Left renal pelvis (tissue), 4 donors: ENCODE measurements around the gene UNC13C. TPM values are rescaled to one million over a fixed set of nuclear protein-coding genes. Genes with fewer than 3 reads are reported as not detected.
A peak's percentile ranks its signal among the peaks of the same experiment; 100 is the strongest.
"Not testable (repeated sequence)": the region's sequence is repeated elsewhere in the genome, so short reads cannot be mapped to it uniquely, and the experiment has no call there.

Source experiments
- DNase-seq, 4 donors: peaks; one replicate each; pipeline ENCODE4 v3.0.0-alpha.2; 2013; ENCODE audit warnings: low read depth in 4 of 4, low spot score in 3 of 4
- polyA plus RNA-seq, 4 donors: library from polyadenylated mRNA; unstranded; fragments of 120-200 nt; gene quantifications; one replicate each; pipeline ENCODE4 v1.2.1, GENCODE V29; 2013; ENCODE audit not compliant: insufficient read length in 4 of 4

UNC13C gene
- polyA plus RNA-seq, 4 donors: 2.0 to 10.0 (median 9.2) TPM

GRCh38 chr15:54410481-54410880 is 432.2 kb downstream of the UNC13C start:
- no peak for DNase-seq

- DNase-seq: no peak
Measured at GRCh38 chr15:54424171-54424570, 445.9 kb downstream of the UNC13C start.

GRCh38 chr15:54428596-54428995 is 450.4 kb downstream of the UNC13C start:
- no peak for DNase-seq

GRCh38 chr15:54450288-54450687 is 472.0 kb downstream of the UNC13C start:
- not testable (repeated sequence) for DNase-seq

GRCh38 chr15:54456413-54456812 is 478.2 kb downstream of the UNC13C start:
- DNase-seq: no peak

GRCh38 chr15:54462511-54462913 is 484.3 kb downstream of the UNC13C start:
- no peak for DNase-seq

DNA sequence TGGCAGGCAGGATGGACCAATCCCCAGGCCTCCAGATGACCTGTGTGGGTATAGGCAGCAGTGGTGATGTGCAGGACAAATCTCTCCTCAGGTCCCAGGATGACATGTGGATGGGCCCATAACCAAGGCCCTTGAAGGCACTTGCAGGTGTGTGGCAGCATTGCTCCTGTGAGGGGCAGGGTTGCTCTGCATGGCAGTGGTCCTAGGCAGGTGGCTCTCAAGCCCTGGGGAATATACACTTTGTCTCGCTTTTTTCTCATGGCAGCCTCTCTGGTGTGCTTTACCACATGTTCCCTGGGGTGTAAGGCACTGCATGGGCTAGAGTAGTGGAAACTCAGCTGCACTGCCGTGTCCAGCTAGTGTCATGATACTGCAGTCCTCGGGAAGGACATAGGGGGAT is 503.6 kb downstream of the UNC13C start:
- DNase-seq: no peak

- DNase-seq: no peak
Measured at GRCh38 chr15:54482251-54482650, 504.0 kb downstream of the UNC13C start.

DNA sequence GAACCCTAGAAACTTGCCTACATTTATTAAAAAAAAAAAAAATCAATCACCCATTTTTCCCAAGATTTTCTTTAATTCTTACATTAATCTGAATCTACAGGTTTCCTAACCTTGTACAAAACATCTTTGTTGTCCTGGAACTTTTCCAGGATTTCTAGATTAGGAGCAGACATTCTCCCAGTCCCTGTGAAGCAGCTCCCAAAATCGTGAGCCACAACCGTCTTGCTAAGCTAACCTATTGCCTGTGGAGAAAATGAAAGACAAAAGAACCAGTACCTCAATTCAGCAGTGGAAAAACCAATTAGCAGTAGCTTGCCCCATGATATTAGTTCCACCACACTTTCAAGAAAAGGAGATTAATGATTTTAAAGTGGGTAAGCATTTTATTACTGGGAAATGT is 522.1 kb downstream of the UNC13C start:
- no peak for DNase-seq

DNA sequence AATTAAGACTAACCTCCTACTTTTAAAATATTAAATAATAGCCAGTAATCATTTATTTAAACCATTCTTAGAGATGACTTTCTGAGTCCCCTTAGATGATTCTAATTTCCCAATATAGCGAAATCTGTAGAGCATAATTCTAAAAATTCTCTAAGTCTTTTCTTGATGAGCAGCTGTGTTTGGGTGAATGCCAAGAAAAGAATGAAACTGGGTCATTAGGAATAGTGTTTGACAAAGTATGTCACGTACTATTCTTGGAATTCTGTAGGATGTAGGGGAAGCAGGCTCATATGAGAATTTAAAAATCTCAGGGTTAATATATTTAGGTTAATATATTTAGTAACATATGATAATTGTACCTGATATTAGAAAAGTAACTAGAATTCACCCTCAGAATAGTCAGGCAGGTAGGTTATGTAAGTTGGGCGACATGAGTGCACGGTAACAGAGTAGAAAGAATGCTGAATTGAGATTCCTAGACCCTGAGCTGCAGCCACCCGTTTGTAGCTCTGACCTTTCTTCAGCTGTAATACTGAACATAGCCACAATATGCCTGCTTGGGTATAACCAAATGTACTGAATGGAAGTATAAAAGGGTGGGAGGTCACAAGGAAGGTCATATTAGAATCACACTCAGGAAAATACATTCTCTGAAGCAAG is 524.3 kb downstream of the UNC13C start:
- DNase-seq: no peak

DNA sequence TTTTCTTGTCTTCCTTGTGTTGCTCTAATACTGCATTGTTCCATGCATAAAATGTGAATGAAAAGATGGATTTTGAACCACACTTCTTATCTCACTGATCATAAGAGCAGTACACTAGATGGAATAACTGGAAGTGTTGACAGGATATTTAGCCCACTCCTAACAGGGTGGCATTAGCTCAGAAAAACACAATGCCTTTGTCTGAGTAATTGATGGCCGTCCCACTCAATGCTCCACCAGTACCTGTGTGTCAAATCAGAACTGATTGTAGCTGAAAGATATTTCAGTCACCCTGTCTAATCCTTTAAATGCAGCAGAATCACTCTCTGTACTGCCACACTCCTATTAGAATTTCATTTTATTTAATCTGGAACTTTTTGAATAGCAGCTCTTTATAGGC is 526.5 kb downstream of the UNC13C start:
- DNase-seq: no peak

- DNase-seq: no peak
Measured at GRCh38 chr15:54506977-54507524, 528.8 kb downstream of the UNC13C start.

DNA sequence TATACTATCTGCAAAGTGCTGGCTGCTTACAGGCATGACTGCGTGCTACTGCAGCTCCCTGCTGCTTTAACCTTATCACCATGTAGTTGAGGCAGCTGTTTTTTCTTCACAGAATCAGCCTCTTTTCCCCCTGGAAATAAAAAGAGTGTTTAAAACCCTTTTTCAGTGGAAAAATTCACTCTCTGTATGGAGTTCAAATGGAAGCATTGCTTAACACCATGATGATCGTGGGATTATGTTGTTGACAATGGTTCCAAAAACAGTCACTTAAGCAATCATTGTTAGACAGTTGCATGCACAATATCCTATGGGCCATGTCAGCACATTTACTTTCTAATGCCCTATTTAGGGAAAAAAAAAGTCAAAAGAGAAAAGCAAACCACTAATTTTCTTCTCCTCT is 536.4 kb downstream of the UNC13C start:
- DNase-seq: no peak

GRCh38 chr15:54515664-54516582 is 537.7 kb downstream of the UNC13C start:
- DNase-seq: no peak

DNA sequence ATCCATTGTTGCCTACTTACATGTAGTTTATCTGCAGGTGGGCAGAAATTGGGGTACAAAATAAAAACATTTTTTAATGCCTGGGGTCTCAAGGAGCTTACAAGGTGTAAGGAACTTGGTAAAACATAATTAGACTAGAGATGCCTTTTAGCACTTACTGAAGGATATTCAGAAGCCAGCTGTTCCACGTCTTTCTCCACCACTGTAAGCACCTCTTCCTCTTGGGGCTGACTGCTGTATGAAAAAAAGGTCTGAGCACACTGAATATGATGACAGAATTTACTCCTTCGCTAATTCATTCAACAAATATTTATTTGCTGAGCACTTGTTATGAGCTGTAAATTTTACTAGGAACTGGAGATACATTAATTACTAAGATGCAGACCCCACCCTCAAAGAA is 539.1 kb downstream of the UNC13C start:
- no peak for DNase-seq

- peak in 2 of 4 donors; percentile 5 to 9 for DNase-seq
Measured at GRCh38 chr15:54518156-54518882, 540.1 kb downstream of the UNC13C start.

- DNase-seq: no peak
Measured at GRCh38 chr15:54519577-54519976, 541.3 kb downstream of the UNC13C start.

DNA sequence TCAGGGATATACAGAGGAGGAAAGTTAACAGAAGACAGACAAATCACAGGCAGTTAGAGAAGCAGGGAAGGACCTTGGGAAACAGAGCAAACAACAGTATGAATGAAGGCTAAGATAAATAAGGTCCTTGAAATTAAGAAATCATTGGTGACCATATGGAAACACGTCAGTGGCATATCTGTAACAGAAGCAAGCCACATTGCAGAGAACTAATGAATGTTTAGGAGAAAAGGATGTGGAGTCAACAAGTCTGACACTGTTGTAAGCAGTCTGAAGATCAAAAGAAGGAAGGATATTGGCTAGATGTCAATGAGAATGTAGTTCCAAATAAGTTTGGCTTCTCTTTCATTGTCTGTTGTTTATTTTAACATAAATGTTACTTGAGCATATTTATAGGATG is 542.4 kb downstream of the UNC13C start:
- DNase-seq: no peak

DNA sequence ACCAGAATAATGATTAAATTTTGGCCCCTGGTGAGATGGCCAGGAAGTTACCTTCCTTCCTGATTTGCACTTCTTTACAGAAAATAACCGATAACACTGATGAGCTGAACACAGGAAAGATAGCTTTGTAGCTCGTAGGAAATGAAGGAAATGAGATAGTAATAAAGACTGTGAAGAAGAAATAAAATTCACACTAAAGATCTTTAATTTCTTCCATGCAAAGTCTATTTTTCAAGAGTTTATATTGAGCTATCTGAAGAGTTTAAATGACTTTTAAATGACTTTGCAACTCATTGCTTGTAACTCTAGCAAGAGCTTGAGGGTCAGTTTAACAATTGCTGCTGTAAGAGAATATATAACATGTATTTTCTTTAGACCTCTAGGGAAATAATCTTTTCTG is 543.0 kb downstream of the UNC13C start:
- no peak for DNase-seq

GRCh38 chr15:54528021-54528420 is 549.8 kb downstream of the UNC13C start:
- DNase-seq: no peak

DNA sequence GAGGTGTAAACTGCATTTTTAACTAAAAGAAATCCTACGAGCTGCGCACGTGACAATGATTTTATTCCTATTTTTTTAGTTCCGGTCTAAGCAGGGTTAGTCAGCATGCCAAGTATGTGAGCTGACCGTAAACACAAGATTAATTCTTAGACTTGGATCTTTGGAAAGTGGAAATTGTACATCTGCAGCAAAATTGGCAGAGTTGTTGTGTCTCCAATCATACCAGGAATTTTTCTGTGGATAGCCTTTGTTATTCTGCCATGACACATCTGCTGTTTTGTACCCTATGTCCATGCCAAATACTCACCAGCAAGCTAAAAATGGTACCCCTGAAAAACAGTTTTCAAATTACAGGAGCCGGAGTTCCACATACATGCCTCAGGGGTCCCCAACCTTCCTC is 562.5 kb downstream of the UNC13C start:
- no peak for DNase-seq
